Calu3 (cell line): ENCODE measurements around the gene FHIT. TPM values are rescaled to one million over a fixed set of nuclear protein-coding genes. Genes with fewer than 3 reads are reported as not detected.

Experiments
- BruUV-seq: library from RNA; stranded (reverse); fragments of 400-500 nt; replicated peaks from 2 replicates; lab custom pipeline; 2021; lab: Mats Ljungman, UMichigan
- CTCF ChIA-PET: fragments of 300-600 bp; sonication (Branson Sonifier 250); formaldehyde crosslinking; loops from one replicate; lab custom pipeline; 2022; ENCODE audit warnings: antibody characterized with exemption; lab: Charles Lee
- DNase-seq: peaks from one replicate; pipeline ENCODE4 v3.0.0; 2022
- H3K27ac Mint-ChIP-seq: one replicate; pipeline ENCODE4 v1.8.0; 2022; ENCODE audit warnings: mixed read lengths; ENCODE audit not compliant: unreplicated experiment
- H3K27me3 Mint-ChIP-seq: one replicate; pipeline ENCODE4 v1.8.0; 2022; ENCODE audit warnings: mixed read lengths; ENCODE audit not compliant: unreplicated experiment
- H3K36me3 Mint-ChIP-seq: one replicate; pipeline ENCODE4 v1.8.0; 2022; ENCODE audit warnings: mild to moderate bottlenecking, moderate library complexity, mixed read lengths; ENCODE audit not compliant: insufficient read depth, unreplicated experiment
- H3K4me1 Mint-ChIP-seq: one replicate; pipeline ENCODE4 v1.8.0; 2022; ENCODE audit warnings: mild to moderate bottlenecking, low read depth, mixed read lengths; ENCODE audit not compliant: unreplicated experiment
- H3K4me3 Mint-ChIP-seq: one replicate; pipeline ENCODE4 v1.8.0; 2022; ENCODE audit warnings: mild to moderate bottlenecking, low read depth, moderate library complexity, mixed read lengths; ENCODE audit not compliant: unreplicated experiment
- H3K9me3 Mint-ChIP-seq: one replicate; pipeline ENCODE4 v1.8.0; 2022; ENCODE audit warnings: low read depth, mixed read lengths; ENCODE audit not compliant: unreplicated experiment
- intact Hi-C: fragments of 100-400 bp; cut with micrococcal nuclease; formaldehyde crosslinking; loops from one replicate; pipeline ENCODE4 v1.10.0; 2022; ENCODE audit not compliant: unreplicated experiment
- total RNA-seq: library from RNA; stranded (reverse); gene quantifications from 2 replicates; pipeline ENCODE4 v1.2.3, GENCODE V29; 2022
- TF ChIP-seq, protein P1 (sequence below): fragments of 200-600 bp; IDR thresholded peaks from one replicate; pipeline ENCODE4 v1.8.0; 2022; ENCODE audit warnings: antibody characterized with exemption; ENCODE audit not compliant: unreplicated experiment

FHIT gene
- total RNA-seq, 1 experiment from 2014 or later: 6.2 TPM

DNA sequence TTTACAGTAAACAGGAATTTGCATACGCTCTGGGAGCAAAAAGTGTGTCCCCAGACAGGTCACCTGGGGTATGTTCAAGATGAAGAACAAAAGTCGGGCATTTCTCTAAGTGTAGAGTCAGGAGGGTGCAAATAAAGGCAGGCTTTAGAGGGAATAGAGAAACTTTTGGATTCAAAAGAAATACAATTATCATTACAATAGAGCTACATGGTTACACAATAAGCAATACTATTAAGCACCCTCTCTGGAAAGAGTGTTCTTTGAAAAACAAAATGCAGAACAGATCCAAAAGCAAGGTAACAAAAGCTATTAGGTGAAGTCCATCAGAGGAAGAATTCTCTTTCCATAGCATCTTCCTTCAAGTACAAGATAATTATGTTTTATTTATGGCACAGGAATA, 679.7 kb downstream of the FHIT start:
- no peak for DNase-seq
- Mint-ChIP-seq H3K4me3 (no peak overlapping the region), H3K27me3 (no peaks in the 10 kb centered on the region), H3K9me3 (peaks cover 10% of the 10 kb centered on the region), H3K4me1 (no peaks in the 10 kb centered on the region), H3K27ac (no peak overlapping the region), H3K36me3 (no peaks in the 10 kb centered on the region)
- TF ChIP-seq, protein P1, sequence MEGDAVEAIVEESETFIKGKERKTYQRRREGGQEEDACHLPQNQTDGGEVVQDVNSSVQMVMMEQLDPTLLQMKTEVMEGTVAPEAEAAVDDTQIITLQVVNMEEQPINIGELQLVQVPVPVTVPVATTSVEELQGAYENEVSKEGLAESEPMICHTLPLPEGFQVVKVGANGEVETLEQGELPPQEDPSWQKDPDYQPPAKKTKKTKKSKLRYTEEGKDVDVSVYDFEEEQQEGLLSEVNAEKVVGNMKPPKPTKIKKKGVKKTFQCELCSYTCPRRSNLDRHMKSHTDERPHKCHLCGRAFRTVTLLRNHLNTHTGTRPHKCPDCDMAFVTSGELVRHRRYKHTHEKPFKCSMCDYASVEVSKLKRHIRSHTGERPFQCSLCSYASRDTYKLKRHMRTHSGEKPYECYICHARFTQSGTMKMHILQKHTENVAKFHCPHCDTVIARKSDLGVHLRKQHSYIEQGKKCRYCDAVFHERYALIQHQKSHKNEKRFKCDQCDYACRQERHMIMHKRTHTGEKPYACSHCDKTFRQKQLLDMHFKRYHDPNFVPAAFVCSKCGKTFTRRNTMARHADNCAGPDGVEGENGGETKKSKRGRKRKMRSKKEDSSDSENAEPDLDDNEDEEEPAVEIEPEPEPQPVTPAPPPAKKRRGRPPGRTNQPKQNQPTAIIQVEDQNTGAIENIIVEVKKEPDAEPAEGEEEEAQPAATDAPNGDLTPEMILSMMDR: no peak
- CTCF ChIA-PET: no interaction called here
- intact Hi-C loops: no loop called here
- BruUV-seq: no TSS peak

DNA sequence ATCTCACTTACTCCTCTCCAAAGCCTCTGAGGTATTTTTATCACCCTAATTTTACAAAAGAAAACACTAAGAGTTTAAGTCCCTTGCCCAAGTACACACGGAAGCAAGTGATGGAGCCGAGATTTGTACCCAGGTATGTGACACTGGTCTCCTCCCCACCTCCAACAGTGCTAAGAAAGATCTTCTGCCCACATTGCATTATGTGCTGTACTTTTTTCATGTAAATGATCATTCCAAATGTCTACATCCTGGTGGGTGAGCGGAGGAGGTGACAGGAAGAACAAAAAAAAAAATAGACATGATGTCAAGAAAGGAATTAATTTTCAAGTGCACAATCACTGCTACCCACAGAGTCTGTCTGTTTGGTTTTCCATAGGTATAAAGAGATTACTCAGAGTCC, 694.1 kb downstream of the FHIT start:
- no peaks in the 10 kb centered on the region for H3K36me3 Mint-ChIP-seq
- CTCF ChIA-PET: no interaction called here
- TF ChIP-seq, protein P1: no peak
- no peaks in the 10 kb centered on the region for H3K9me3 Mint-ChIP-seq
- BruUV-seq: no TSS peak
- H3K27me3 Mint-ChIP-seq: no peaks in the 10 kb centered on the region
- H3K27ac Mint-ChIP-seq: no peak overlapping the region
- peaks cover 9% of the 10 kb centered on the region for H3K4me1 Mint-ChIP-seq
- no peak overlapping the region for H3K4me3 Mint-ChIP-seq
- intact Hi-C loops: no loop called here
- DNase-seq: no peak

DNA sequence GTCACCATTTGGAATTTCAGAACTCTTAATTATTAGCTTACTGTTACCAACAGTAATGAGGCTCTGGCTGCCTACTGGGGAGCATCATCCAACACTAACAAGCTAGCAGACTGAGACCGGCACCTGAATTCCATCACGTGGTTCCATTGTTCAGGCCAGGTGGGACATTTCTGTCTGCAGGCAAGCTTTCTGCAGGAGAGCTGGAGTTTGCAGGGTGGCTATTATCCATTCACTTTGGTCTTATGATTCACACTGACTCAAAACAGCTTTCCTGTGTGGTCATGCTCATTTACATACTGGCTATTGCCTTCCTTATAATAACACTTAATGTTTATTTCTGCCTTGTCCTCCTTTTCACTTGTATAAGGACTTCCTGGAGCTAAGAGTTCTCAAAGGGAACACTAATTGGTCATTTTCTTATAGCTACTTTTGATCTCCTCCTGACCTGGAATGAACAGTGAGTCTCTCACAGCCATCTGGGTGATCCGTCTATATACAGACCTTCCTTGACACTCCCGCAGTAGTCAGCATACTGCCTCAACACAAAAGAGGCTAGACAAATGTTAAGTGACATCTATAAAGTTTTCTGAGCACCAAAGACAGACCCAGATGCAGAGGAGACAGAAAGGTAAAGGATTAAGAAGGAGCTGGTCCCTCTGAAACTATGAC, 695.4 kb downstream of the FHIT start:
- H3K4me1 Mint-ChIP-seq: peaks cover 9% of the 10 kb centered on the region
- BruUV-seq: no TSS peak
- H3K9me3 Mint-ChIP-seq: no peaks in the 10 kb centered on the region
- intact Hi-C loops: no loop called here
- no peak overlapping the region for H3K4me3 Mint-ChIP-seq
- CTCF ChIA-PET: no interaction called here
- no peaks in the 10 kb centered on the region for H3K27me3 Mint-ChIP-seq
- H3K27ac Mint-ChIP-seq: no peak overlapping the region
- DNase-seq: peak; percentile 1
- TF ChIP-seq, protein P1: no peak
- H3K36me3 Mint-ChIP-seq: no peaks in the 10 kb centered on the region

DNA sequence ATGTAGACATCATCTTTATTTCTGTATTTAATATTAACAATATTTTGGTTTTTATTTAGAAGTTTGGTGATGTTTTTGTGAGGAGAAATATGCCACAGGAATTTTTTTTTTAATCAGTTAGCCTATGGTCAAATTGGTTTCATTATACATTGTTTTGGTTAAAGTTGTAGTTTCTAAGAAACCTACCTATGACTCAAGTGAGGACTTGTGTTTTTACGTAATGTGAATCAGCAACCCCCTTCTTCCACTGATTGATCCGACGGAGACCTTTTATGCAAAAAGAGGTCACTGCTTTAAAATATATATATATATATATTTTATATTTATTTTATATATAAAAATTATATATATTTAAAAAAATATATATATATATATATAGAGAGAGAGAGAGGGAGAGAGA, 698.1 kb downstream of the FHIT start:
- H3K27ac Mint-ChIP-seq: no peak overlapping the region
- no peak overlapping the region for H3K4me3 Mint-ChIP-seq
- no peaks in the 10 kb centered on the region for H3K36me3 Mint-ChIP-seq
- H3K4me1 Mint-ChIP-seq: peaks cover 9% of the 10 kb centered on the region
- TF ChIP-seq, protein P1: no peak
- CTCF ChIA-PET: interaction anchor here (0.7 kb wide), 1 partner anchor 1219 kb away, joined by 3 read pairs; no protein-coding TSS in a partner anchor
- intact Hi-C loops: no loop called here
- no peaks in the 10 kb centered on the region for H3K9me3 Mint-ChIP-seq
- no peak for DNase-seq
- no TSS peak for BruUV-seq
- no peaks in the 10 kb centered on the region for H3K27me3 Mint-ChIP-seq
